B cell (primary cell): Measurements from ENCODE around the gene SLC35E2B. TPM values are rescaled to one million over a fixed set of nuclear protein-coding genes. Genes with fewer than 3 reads are reported as not detected.

ENCODE experiments used
- polyA plus RNA-seq: library from polyadenylated mRNA; depleted of rRNA; stranded (reverse); fragments of >200 nt; gene quantifications from 2 replicates; pipeline ENCODE4 v1.2.3, GENCODE V29; 2012
- total RNA-seq, 2 donors: library from RNA; stranded (reverse); fragments of 120-200 nt in 1 of 2; gene quantifications; 1 replicate in 1 of 2; 2 replicates in 1 of 2; pipeline versions ENCODE4 v1.2.3 to v1.2.4, GENCODE V29; 2013 to 2022

SLC35E2B gene
- total and polyA plus RNA-seq, 2 donors (not counting 1 experiment from before 2014, with no cell fraction given): 64.4 to 107 TPM

Other genes starting within 250 kb of the SLC35E2B start
- 0.20 and 0.56 TPM in 2 replicates for gene ATAD3C, start 243.1 kb downstream of the SLC35E2B start, total RNA-seq
- 1.1 TPM in 2 replicates for gene ATAD3C, start 243.1 kb downstream of the SLC35E2B start, polyA plus RNA-seq
- gene ATAD3B, start 221.0 kb downstream of the SLC35E2B start, total RNA-seq: 51.4 and 51.5 TPM in 2 replicates
- 50.9 and 62.0 TPM in 2 replicates for gene ATAD3B, start 221.0 kb downstream of the SLC35E2B start, polyA plus RNA-seq
- 17.5 and 22.9 TPM in 2 replicates for gene ATAD3A, start 180.6 kb downstream of the SLC35E2B start, total RNA-seq
- 17.8 and 18.2 TPM in 2 replicates for gene ATAD3A, start 180.6 kb downstream of the SLC35E2B start, polyA plus RNA-seq
- 0.66 and 1.8 TPM in 2 replicates for gene TMEM240, start 152.2 kb downstream of the SLC35E2B start, total RNA-seq
- 0.28 and 0.40 TPM in 2 replicates for gene TMEM240, start 152.2 kb downstream of the SLC35E2B start, polyA plus RNA-seq
- 111 and 112 TPM in 2 replicates for gene SSU72, start 117.9 kb downstream of the SLC35E2B start, total RNA-seq
- 86.8 and 108 TPM in 2 replicates for gene SSU72, start 117.9 kb downstream of the SLC35E2B start, polyA plus RNA-seq
- 1.4 and 1.6 TPM in 2 replicates for gene FNDC10, start 92.7 kb downstream of the SLC35E2B start, total RNA-seq
- gene FNDC10, start 92.7 kb downstream of the SLC35E2B start, polyA plus RNA-seq: 0.52 and 1.4 TPM in 2 replicates
- gene MIB2, start 77.3 kb downstream of the SLC35E2B start, total RNA-seq: 95.9 and 98.1 TPM in 2 replicates
- 94.0 and 152 TPM in 2 replicates for gene MIB2, start 77.3 kb downstream of the SLC35E2B start, polyA plus RNA-seq
- gene MMP23B, start 60.6 kb downstream of the SLC35E2B start, total RNA-seq: 1.0 and 1.5 TPM in 2 replicates
- gene MMP23B, start 60.6 kb downstream of the SLC35E2B start, polyA plus RNA-seq: 1.7 and 3.4 TPM in 2 replicates
- gene CDK11B, start 33.8 kb downstream of the SLC35E2B start, total RNA-seq: 35.3 and 36.3 TPM in 2 replicates
- gene CDK11B, start 33.8 kb downstream of the SLC35E2B start, polyA plus RNA-seq: 14.1 and 19.6 TPM in 2 replicates
- 82.1 and 88.3 TPM in 2 replicates for gene CDK11A, start 31.6 kb upstream of the SLC35E2B start, total RNA-seq
- gene CDK11A, start 31.6 kb upstream of the SLC35E2B start, polyA plus RNA-seq: 111 and 138 TPM in 2 replicates
- 179 and 184 TPM in 2 replicates for gene NADK, start 85.7 kb upstream of the SLC35E2B start, total RNA-seq
- 149 and 194 TPM in 2 replicates for gene NADK, start 85.7 kb upstream of the SLC35E2B start, polyA plus RNA-seq
- gene GNB1, start 198.3 kb upstream of the SLC35E2B start, total RNA-seq: 249 and 291 TPM in 2 replicates
- 213 and 269 TPM in 2 replicates for gene GNB1, start 198.3 kb upstream of the SLC35E2B start, polyA plus RNA-seq
- gene CALML6, start 222.5 kb upstream of the SLC35E2B start, total RNA-seq: 0.61 and 2.0 TPM in 2 replicates
- 0.64 and 1.2 TPM in 2 replicates for gene CALML6, start 222.5 kb upstream of the SLC35E2B start, polyA plus RNA-seq
- gene TMEM52, start 226.5 kb upstream of the SLC35E2B start, total RNA-seq: 0.69 and 0.78 TPM in 2 replicates
- 1.00 and 2.1 TPM in 2 replicates for gene TMEM52, start 226.5 kb upstream of the SLC35E2B start, polyA plus RNA-seq